Astrocyte of the spinal cord (primary cell): ENCODE measurements around the gene SAP130.

Source experiments
- DNase-seq: peaks from one replicate; pipeline ENCODE4 v3.0.0; 2011; ENCODE audit warnings: low read depth, low spot score
- H3K4me3 ChIP-seq: 2 replicates; pipeline ENCODE4 v1.5.1; 2011; ENCODE audit warnings: low read depth, mild to moderate bottlenecking, low read length, moderate library complexity
- in situ Hi-C: cut with HindIII; loops from 2 replicates; pipeline ENCODE4 v1.10.0; 2017; ENCODE audit warnings: low sequenced_read_pairs
- TF ChIP-seq, protein P1 (sequence below): IDR thresholded peaks from 2 replicates; pipeline ENCODE4 v1.5.1; 2012; ENCODE audit warnings: low read depth, mild to moderate bottlenecking, low read length, inconsistent platforms

SAP130 gene

DNA sequence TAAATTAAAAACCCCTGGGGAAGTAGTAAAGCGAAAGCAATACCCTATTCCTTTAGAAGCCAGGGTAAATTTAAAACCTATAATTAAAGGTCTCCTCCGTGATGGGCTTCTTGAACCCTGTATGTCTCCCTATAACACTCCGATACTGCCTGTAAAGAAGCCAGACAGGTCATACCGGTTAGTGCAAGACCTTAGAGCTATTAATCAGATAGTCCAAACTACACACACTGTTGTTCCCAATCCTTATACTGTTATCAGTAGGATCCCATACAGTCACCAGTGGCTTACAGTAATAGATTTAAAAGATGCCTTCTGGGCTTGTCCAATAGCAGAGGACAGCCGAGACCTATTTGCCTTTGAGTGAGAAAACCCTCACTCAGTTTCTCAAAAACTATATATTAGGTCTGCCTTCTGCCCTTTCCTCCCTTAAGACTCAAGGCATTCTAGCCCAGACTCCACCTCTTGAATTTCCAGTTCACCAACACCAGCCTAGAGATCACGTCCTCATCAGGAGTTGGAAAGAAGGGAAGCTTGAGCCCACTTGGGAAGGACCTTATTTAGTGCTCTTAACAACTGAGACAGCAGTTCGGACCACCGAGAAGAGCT lies 12.4 kb upstream of the SAP130 start:
- no peak for DNase-seq
- H3K4me3 ChIP-seq = no peak overlapping the region
- in situ Hi-C loops = no loop called here
- TF ChIP-seq, protein P1, sequence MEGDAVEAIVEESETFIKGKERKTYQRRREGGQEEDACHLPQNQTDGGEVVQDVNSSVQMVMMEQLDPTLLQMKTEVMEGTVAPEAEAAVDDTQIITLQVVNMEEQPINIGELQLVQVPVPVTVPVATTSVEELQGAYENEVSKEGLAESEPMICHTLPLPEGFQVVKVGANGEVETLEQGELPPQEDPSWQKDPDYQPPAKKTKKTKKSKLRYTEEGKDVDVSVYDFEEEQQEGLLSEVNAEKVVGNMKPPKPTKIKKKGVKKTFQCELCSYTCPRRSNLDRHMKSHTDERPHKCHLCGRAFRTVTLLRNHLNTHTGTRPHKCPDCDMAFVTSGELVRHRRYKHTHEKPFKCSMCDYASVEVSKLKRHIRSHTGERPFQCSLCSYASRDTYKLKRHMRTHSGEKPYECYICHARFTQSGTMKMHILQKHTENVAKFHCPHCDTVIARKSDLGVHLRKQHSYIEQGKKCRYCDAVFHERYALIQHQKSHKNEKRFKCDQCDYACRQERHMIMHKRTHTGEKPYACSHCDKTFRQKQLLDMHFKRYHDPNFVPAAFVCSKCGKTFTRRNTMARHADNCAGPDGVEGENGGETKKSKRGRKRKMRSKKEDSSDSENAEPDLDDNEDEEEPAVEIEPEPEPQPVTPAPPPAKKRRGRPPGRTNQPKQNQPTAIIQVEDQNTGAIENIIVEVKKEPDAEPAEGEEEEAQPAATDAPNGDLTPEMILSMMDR = no peak

DNA sequence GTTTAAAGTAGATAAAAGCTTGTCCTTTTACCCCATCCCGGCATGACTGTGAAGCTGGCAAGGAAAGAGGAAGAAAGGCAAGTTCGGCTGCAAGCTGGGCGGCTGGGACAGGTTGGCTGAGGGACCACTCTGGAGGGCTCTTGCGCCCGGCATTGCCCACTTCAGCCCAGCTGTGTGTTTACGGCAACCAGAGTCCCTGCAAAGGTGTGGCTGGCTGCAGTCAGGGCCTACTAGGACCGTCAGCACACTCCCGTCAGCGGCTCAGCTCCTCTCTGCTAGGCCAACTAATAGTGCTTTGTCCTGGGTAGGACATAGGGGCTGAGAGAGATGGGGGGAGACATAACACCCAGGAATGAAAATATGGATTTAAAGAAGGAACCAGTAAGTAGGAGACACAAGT lies 11.7 kb upstream of the SAP130 start:
- TF ChIP-seq, protein P1 = no peak
- in situ Hi-C loops = no loop called here
- no peak overlapping the region for H3K4me3 ChIP-seq
- no peak for DNase-seq

DNA sequence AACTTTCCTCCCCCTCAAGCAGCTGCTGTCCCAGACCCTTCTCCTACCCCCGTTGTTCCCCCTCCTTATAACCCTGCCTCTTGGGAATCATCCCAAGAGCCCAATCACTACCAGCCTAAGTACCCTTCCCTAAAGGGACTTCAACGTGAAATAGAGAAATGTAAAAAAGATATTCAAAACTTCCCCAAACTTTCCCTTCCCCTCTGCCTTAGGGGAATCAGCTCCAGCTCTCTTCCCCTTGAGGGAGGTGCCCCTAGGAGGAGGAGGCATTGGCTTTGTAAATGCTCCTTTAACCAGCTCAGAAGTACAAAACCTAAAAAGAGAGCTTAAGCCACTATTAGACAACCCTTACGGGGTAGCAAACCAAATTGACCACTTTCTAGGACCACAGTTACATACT lies 10.6 kb upstream of the SAP130 start:
- H3K4me3 ChIP-seq = no peak overlapping the region
- in situ Hi-C loops = no loop called here
- no peak for DNase-seq
- TF ChIP-seq, protein P1 = no peak

DNA sequence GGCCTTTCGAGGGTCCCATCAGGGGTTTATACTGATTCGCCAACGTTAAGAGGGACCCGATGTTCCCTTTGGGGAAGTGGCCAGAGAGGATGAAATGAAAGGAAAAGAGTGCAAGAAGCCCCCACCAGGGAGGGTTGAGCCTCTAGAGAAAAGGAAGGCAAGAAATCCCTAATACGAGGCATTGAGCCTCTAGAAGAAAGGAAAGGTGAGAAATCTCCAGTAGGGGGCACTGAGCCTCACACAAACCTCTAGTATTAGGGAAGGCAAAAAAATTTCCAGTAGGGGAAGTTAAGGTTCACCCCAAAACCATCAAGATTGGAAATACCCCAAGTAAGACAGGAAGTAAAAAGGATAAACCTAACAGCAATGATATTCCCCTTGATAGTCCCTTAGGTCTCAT lies 9.8 kb upstream of the SAP130 start:
- TF ChIP-seq, protein P1 = no peak
- no peak overlapping the region for H3K4me3 ChIP-seq
- in situ Hi-C loops = no loop called here
- DNase-seq = no peak

DNA sequence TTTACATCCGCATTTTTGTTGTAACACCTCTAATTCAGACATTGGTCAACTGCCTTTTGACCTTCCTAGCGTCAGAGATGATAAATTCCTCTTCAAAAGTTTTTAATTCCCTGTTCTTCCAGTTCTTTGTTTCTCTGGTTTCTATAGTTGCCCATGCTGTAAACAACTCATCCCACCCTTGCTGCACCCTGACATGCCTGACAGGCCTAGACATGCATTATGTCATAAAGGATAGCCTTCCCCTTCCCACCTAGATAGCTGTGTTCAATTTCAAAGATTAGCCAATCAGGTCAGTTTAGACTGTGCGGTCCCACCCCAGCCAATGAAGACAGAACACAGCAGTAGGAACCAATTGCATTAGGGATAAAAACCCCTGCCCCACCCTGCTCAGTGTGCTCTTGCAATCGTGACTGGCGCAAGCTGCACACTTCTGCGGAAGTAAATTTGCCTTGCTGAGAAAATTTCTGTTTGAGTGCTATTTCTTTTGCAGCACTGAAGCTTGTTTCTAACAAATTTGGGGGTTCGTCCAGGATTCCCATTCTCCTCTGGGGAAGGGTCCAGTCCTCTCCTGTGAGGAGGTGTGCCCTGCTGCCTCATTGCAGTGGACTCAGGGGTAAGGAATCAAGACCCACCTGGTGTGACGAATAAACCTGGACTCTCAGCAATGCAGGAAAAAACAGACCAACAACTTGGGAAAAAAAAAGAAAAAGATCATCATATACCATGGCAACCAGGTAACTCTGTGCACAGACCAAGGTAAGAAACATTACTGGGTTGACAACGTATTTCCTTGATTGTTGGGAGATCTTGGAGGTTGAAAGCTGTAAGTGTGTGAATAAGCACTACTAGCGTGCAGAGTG lies 9.1 kb upstream of the SAP130 start:
- H3K4me3 ChIP-seq = no peak overlapping the region
- in situ Hi-C loops = no loop called here
- no peak for DNase-seq
- TF ChIP-seq, protein P1 = no peak

DNA sequence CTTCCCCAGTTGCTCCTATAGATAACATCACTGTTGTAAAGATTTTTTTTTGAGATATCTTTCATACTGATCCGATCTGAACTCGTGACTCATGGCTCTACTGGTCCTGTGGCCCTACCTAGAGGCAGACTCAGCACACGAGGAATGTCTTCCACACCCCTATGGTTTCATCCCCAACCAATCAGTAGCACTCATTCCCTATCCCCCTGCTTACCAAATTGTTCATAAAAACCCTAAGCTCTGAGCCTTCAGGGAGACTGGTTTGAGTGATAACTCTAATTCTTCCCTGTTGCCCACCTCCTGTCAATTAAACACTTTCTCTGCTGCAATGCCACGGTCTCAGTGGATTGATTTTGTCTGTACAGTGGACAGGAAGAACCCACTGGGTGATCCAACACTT lies 4.2 kb upstream of the SAP130 start:
- DNase-seq = no peak
- H3K4me3 ChIP-seq = no peak overlapping the region
- TF ChIP-seq, protein P1 = no peak

More for the DNA sequence above, 4.2 kb upstream of the SAP130 start:
- in situ Hi-C loops = no loop called here
